HG03045 (cell line): ENCODE data around the gene CHTF8.
"Not testable (repeated sequence)": the region's sequence is repeated elsewhere in the genome, so short reads cannot be mapped to it uniquely, and the experiment has no call there.

Experiments used
- ATAC-seq: cut with Tn5 transposase; IDR thresholded peaks from one replicate; pipeline ENCODE4 v1.9.1; 2021; ENCODE audit warnings: mild to moderate bottlenecking, moderate library complexity; ENCODE audit not compliant: unreplicated experiment

Gene CHTF8, protein sequence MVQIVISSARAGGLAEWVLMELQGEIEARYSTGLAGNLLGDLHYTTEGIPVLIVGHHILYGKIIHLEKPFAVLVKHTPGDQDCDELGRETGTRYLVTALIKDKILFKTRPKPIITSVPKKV

DNA sequence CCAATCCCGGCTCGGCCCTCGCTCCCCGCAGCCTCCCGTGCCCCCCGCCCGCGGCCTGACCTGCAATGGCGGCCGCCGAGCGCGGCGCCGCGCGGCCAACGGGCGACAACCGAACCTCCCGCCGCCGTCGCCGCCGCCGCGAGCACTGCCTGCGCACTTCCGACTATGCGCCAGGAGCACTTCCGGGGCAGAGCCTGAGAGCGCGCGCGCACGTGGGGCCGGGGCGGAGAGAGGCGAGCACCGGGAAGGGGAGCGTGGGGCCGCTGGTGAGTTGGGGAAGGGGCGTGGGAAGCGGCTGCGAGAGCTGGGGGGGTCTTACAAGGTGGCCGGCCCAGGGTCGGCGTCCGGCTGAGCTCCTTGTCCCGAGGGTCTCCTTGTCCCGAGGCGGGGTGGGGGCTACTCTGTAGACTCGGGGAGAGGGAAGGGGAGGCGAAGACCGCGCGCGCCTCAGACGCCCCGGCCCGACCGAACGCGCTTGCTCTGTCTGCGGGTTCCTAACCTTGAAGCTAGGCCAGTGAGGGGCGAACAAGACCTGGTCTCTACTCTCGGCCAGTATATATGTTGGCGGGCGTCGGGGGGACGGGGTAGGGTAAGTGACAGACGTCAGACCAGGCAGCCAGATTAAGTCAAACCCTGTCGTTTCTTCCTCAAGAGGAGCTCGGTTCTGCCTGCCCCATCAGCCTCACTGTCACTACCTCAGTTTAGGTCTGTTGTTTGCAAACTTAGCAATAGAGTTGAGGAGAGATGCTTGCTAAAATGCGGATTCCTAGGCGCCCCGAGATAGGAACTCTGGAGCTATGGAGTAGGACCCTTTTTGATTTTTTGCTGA is at the start of gene CHTF8, which contains the start of gene UTP4:
Gene CHTF8 (minus strand): TSS at position 165 of the 829 bp plus-strand sequence. CDS start 11,130 bp downstream, outside the sequence.
Gene UTP4 (plus strand): TSS at position 226 of the 829 bp plus-strand sequence. CDS start 811 bp downstream, outside the sequence.
- peak; percentile 96 for ATAC-seq

DNA sequence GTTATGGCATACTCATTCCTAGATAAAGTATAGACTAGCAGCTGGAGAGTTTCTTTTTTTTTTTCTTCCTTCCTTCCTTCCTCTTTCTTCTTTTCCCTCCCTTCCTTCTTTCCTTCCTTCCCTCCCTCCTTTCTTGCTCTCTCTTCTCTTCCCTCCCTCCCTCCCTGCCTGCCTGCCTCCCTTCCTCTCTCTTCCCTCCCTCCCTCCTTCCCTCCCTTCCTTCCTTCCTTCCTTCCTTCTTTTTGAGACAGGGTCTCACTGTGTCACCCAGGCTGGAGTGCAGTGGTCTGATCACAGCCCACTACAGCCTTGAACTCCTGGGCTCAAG is 47.6 kb upstream of the CHTF8 start:
- ATAC-seq = no peak

DNA sequence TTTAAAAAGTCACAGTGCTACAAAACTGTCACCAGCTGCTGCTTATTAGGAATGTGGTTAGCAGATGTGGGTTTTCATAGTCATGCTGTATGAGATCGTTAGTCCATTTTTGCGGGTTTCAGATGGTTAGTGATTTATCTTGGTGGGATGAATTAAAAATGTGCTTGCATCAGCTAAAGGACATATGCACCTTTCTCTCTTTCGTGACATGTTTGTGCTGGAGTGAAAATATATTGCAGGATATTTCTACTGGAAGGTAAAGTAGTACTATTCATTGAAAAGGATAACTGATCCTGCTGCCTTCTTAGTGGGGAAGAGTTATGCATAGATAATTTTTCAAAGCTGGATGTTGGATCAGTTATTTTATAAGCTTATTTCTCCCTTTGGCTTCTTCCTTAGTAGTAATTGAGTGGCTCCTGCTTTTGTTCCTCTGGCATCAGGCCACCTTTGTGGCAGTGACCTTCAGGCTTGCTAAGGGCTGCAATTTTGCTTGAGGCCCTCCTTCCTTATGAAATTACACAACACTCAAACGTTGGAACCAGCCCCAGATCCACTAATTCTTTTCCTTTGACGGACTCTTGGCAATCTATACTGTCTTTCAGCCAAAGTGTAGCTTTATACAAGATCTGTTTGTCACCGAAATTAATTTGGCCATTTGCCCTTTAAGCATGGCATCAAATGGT is 47.1 kb upstream of the CHTF8 start:
- no peak for ATAC-seq

DNA sequence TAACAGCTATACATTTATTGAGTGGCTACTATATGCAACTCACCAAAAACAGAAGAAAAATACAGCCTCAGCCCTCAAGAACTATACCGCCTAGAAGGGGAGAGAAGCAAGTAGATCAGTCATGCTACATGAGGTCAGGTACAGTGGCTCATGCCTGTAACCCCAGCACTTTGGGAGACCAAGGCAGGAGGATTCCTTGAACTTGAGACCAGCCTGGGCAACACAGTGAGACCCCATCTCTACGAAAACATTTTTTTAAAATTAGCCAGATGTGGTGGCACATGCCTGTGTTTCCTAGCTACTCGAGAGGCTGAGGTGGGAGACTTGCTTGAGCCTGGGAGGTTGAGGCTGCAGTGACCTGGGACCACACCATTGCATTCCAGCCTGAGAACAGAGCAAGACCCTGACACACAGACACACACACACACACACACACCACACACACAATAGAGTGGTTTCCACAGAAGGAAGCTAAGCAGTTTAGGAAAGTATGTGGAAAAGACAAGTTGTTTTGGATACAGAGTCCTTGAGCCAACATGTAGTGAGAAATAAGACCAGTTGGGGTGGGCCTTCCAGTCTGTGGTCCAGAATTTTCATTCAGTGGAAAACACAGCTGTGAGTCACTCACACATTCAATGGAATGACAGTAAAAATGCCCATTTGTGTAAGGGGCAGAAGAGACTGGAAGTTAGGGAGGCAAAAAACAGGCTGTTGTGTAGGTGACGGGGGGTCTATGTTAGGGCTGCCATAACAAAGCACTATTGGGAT is 43.8 kb upstream of the CHTF8 start:
- ATAC-seq = no peak

DNA sequence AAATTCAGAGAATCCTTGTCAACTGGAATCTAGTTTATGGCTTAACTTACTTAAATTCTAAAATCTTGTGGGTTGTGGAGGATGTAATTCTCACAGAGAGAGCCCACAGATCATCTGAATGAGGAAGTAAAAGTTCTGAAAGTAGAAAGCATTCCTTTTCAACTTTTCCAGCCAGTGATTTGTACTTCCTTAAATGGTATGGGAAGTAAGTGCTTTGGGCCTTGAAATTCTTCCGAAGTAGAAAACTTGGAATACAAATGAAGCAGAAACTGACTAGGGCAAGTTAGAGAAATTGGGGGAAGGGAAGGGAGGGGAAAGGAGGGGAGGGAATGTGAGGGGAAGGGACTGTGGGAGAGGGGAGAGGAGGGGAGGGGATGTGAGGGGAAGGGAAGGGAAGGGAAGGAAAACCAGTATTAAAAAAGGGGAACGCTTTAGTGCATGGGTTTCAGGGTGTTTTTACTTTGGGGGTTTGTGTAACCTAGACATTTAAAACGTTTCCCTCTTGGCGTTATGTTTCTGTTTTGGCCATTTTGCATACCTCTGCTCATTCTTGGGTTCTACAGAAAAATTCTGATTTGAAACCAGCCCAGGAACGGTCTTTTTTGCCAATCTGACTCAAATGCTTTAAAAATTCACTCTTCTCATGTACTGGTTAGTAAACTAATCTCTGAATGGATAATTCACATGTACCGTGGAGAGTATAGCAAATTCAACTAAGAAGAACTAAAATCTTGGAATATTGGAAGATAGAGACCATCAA is 39.1 kb upstream of the CHTF8 start:
- no peak for ATAC-seq

DNA sequence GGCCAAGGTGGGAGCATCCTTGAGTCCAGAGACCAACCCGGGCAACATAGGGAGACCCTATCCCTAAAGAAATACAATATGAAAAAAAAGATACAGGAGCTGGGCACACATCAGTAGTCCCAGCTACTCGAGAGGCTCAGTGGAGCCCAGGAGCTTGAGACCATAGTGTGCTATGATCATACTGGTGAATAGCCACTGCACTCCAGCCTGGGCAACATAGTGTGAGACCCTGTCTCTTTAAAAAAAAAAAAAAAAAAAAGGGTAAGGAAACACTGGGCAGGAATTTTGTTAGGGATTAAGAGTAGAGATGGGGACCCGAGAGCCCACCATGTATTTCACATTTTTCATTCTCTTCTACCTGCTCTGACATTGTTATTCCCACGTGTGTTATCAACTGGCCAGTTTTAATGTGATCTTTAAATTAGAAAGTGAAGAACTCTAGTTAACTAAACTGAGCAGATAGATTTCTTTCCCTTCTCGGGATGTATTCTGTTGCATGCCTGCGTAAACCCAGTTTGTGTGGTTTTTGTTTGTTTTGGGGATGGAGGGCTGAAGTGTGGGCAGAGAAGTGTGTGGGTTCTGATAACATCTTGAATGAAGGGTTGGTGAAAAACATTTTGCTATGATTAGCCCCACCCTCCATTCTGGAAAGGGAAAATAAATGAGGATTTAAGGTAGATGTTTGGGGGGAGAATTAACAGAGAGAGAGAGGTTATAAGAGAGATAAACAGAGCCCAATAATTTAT is 37.4 kb upstream of the CHTF8 start:
- no peak for ATAC-seq

DNA sequence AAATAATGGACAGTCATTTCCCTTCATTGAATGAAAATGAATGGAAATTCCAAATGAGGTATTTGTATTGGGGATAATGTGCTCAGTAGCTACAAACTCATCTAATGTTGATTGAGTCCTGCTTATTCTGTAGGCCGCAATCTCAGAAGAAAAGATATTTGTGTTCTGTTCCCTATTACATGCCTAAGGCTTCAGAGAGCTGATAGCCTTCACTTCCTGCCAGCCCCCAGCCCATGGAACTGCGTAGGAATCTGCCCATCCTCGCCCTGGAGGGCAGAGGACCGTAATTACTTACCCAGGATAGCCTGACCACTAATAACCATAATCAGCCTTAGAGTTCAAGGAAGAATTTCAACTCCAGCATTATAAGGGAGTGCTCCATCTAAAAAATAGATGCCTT is 36.7 kb upstream of the CHTF8 start:
- ATAC-seq = no peak

DNA sequence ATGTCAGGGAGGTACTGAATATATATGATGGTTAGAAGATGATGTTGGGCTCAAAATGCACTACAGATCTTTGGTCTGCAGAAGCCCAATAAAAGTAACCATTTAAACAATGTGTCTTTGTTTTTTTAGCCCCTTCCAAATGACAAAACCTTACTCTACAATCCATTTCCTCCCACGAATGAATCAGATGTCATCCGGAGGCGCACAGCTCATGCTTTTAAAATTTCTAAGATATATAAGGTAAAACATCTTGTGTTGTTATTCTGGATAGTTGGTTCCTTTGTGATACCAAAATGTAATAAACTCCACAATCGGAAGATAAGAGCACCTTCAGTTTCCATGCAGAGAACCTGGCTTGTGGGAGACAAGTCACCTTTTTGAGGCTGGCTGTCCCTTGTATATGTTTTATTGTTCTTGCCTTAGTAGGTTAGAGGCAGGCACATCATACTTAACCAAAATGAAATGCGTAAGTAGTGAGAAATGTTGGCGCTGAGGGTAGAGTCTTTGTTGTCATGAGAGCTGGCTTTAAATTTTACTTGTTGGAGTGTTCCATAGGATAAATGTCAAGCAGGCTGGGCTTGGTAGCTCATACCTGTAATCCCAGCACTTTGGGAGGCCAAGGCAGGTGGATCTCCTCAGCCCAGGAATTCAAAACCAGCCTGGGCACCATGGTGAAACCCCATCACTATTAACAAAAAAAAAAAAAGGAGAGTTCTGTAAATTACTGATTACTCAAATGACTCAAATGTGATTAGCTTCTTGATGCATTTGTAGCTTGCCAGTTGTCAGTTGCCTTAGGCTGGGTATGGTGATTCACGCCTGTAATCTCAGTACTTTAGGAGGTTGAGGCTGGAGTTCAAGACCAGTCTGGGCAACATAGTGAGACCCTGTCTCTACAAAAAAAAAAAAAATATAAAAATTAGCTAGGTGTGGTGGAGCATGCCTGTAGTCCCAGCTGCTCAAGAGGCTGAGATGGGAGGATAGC is 34.9 kb upstream of the CHTF8 start:
- no peak for ATAC-seq

DNA sequence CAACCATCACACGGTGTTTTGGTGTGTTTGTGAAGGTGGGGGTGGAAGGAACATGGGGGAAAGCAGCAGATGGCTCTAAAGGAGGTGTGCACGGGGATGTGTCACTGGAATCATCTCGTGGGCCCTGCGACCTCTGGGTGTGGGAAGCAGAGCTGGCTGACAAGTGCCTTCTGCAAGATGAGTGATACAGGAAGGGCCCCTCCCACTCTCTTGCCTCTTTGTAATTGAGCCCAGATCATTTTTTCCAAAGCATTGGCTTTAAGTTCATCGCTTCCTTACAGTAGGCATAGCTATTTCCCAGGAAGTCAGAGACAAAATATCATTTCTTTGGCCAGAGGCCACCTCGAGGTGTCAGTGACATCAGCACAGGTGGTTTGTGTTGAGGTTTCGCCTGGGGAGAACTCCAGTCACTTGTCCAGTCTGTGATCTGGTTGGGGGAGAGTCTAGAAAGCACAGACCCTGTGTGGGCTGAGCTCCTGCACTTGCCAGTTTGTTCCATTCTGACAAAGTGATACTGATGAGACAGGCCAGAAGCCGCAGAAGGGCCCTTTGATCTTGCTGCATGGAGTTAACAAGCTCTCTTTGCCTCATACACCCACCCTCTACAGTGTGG is 33.9 kb upstream of the CHTF8 start:
- no peak for ATAC-seq

DNA sequence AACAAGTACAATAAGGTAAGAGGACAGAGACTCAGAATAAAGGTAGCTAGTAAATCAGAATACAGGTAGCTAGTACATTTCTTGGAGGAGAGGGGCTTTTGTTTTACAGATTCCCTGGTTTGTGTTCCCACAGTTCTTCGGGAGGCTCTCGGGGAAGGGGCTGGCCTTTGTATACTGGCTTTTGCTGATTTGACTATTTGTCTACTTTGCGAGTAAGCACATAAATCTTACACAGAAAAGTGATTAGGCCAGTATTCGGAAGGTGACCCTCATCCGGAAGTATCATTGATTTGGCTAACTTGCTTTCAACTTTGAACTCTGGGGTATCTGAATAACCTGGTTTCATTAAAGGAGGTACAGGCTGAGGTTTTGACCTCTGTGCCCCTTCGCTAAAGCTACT is 33.2 kb upstream of the CHTF8 start:
- ATAC-seq = no peak

DNA sequence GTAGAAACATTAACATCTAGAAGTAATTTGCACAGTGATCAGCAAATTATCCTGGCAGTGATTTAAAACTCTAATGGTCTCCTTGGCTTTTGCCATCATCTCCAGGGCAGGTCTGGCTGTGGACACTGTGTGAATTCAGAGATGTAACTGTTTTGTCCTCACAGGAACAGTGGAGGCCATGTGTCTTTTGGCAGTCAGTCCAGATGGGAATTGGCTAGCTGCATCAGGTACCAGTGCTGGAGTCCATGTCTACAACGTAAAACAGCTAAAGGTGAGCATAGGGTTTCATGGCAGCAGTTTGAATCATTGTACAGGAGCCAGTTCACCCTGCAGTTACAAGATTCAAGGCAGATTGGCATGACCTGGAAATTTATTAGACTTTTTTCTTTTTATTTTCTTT is 27.8 kb upstream of the CHTF8 start:
- no peak for ATAC-seq

DNA sequence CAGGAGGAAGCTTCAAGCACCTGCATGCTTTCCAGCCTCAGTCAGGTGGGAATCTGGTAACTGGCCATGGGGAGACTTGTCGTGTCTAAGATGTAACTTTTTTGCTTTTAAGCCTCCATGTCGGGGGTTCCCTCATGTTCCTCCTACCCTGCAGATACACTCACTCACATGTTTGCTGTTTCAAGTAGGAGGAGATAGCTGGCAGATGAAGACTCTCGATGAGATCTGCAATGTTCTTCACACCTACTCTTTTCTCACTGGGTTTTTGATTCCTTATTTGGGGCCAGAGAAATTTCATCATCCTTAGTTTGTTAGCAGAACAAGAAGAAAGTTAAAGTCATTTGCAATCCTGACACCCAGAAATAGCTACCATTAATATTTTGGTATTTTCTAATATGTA is 24.8 kb upstream of the CHTF8 start:
- ATAC-seq = no peak

DNA sequence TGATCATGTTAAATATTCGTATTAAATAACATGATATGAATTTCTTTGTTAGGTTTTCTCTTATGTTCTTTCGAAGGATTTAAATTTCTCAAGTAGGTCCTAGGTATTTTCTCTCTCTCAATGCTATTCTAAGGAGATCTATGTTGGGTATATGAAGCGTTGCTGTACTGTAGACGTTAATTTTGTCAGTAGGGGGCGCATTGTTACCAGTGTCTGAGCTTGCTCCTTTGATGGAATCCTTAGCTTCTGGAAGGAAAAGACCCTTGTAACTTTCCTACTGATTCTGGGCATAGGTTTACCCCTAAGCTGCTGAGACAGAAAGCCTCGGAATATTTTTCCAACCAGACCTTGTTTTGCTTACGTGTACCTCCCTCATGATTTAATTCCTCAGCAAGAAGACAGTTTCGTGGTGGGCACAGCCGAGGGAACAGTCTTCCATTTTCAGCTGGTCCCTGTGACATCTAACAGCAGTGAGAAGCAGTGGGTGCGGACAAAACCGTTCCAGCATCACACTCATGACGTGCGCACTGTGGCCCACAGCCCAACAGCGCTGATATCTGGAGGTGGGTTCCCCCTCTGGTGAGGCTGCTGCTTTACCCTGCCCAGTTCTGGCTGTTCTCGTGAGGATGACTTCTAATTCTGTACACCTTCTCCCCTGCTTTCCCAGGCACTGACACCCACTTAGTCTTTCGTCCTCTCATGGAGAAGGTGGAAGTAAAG is 17.9 kb upstream of the CHTF8 start:
- no peak for ATAC-seq

DNA sequence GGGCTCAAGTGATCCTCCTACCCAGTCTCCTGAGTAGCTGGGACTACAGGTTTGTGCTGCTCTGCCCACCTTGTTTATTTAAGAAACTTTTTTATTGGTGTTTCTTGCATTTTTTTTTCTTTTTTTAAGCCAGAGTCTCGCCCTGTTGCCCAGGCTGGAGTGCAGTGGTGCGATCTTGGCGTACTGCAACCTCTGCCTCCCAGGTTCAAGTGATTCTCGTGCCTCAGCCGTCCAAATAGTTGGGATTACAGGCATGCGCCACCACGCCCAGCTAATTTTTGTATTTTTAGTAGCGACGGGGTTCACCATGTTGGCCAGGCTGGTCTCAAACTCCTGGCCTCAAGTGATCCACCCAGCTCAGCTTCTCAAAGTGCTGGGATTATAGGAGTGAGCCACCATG is 17.2 kb upstream of the CHTF8 start:
- ATAC-seq = not testable (repeated sequence)

DNA sequence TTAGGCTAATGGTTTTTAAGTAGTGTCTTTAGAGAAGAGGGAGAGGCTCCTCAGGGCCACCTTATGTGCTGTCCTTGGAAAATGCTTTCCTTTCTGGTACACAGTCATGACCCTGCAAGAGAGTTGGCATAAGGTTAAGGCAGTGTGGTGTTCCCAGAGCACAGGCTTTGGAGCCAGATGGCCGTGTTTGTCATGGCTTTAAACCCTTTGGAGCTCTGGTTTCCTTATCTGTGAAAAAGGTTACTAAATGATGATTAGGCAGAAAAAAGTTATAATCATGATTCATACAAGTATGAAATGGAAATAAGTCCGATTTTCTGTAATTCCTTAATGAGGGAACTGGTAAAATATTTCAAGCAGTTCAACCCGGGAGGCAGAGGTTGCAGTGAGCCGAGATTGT is 13.3 kb upstream of the CHTF8 start:
- no peak for ATAC-seq

DNA sequence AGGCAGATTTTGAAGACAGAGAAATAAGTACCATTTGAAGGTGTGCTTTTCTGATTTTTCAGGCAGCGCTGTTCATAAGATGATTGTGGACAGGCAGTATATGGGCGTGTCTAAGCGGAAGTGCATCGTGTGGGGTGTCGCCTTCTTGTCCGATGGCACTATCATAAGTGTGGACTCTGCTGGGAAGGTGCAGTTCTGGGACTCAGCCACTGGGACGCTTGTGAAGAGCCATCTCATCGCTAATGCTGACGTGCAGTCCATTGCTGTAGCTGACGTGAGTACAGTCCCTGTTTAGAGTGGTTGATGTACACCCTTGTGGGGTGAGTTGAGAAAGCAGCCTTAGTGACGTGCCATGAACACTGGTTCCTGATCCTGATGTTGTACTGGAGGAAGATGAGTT is 10.7 kb upstream of the CHTF8 start:
- ATAC-seq = no peak

DNA sequence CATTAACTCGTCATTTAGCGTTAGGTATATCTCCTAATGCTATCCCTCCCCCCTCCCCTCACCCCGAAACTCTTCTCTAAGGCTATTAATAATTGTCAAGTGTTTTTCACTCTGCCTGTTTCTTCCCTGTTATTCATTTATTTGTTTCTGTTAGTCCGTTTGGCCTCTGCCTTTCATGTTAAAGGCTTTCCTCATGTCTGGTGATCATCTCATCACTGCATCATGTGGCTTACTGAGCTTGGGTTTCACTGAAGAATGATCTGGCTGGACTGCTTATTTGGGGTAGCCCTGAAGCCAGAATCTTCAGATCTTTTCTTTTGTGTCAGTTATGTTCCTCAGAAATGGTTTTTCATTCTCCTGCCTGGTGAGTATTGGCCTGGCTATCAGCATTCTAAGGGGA is 9.5 kb upstream of the CHTF8 start:
- no peak for ATAC-seq

DNA sequence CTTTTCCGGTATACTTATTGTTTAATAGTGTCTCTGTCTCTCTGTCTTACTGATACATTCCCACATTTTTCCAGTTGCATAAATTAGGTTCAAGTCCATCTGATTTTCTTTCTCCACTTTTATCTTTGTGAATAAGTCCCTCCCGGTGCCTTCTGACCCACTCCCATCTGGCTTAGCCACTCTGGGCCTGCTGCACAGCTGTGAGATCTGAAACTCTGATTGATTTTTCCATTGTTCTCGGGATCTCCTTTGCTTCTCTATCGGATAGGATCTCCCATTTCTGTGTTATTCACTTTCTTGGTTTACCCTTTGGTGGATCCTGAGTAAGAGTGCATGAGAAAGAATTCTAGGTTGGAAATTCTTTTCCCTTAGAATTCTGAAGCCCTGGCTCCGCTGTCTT is 8.6 kb upstream of the CHTF8 start:
- no peak for ATAC-seq
